Osteocyte (in vitro differentiated cells): ENCODE data around the gene SLC6A19. TPM values are rescaled to one million over a fixed set of nuclear protein-coding genes. Genes with fewer than 3 reads are reported as not detected.

Source experiments
- DNase-seq: peaks from one replicate; pipeline ENCODE4 v3.0.0; 2021; ENCODE audit warnings: mixed read lengths; ENCODE audit not compliant: unreplicated experiment; ENCODE audit errors: extremely low spot score
- H3K27ac Mint-ChIP-seq: one replicate; pipeline ENCODE4 v1.8.0; 2021; ENCODE audit warnings: mild to moderate bottlenecking, mixed read lengths; ENCODE audit not compliant: unreplicated experiment
- H3K27me3 Mint-ChIP-seq: one replicate; pipeline ENCODE4 v1.8.0; 2021; ENCODE audit warnings: mixed read lengths; ENCODE audit not compliant: unreplicated experiment
- H3K36me3 Mint-ChIP-seq: one replicate; pipeline ENCODE4 v1.8.0; 2021; ENCODE audit warnings: mixed read lengths; ENCODE audit not compliant: unreplicated experiment
- H3K4me1 Mint-ChIP-seq: one replicate; pipeline ENCODE4 v1.8.0; 2021; ENCODE audit warnings: mixed read lengths; ENCODE audit not compliant: unreplicated experiment
- H3K4me3 Mint-ChIP-seq: one replicate; pipeline ENCODE4 v1.8.0; 2021; ENCODE audit warnings: mild to moderate bottlenecking, moderate library complexity, mixed read lengths; ENCODE audit not compliant: unreplicated experiment
- H3K9me3 Mint-ChIP-seq: one replicate; pipeline ENCODE4 v1.8.0; 2021; ENCODE audit warnings: mixed read lengths; ENCODE audit not compliant: unreplicated experiment
- CTCF ChIP-seq: fragments of 200-600 bp; sonication (generic); IDR thresholded peaks from 2 replicates; pipeline ENCODE4 v1.5.0; 2021; ENCODE audit warnings: antibody characterized with exemption, mild to moderate bottlenecking, moderate library complexity
- total RNA-seq: library from RNA; stranded (reverse); gene quantifications from 2 replicates; pipeline ENCODE4 v1.2.1, GENCODE V29; 2021

Gene SLC6A19
- total RNA-seq, 1 donor from 2014 or later: not detected

- no peak for DNase-seq
- H3K9me3 Mint-ChIP-seq: no peaks in the 10 kb centered on the region
- H3K4me1 Mint-ChIP-seq: peaks cover 3% of the 10 kb centered on the region
- H3K36me3 Mint-ChIP-seq: no peaks in the 10 kb centered on the region
- no peak overlapping the region for H3K27ac Mint-ChIP-seq
- H3K4me3 Mint-ChIP-seq: no peak overlapping the region
- no peak for TF ChIP-seq CTCF
- H3K27me3 Mint-ChIP-seq: peaks cover 15% of the 10 kb centered on the region
These were observed 34.1 kb upstream of the SLC6A19 start for GRCh38 chr5:1167361-1167727.

GRCh38 chr5:1167728-1168709, 33.4 kb upstream of the SLC6A19 start:
- no peak for DNase-seq
- Mint-ChIP-seq H3K4me1 (peaks cover 3% of the 10 kb centered on the region), H3K9me3 (no peaks in the 10 kb centered on the region), H3K4me3 (no peak overlapping the region), H3K27ac (no peak overlapping the region), H3K36me3 (no peaks in the 10 kb centered on the region), H3K27me3 (peaks cover 15% of the 10 kb centered on the region)
- peak; percentile 72 for TF ChIP-seq CTCF

GRCh38 chr5:1168796-1169195, 32.6 kb upstream of the SLC6A19 start:
- no peak overlapping the region for H3K4me3 Mint-ChIP-seq
- no peaks in the 10 kb centered on the region for H3K9me3 Mint-ChIP-seq
- H3K27ac Mint-ChIP-seq: no peak overlapping the region
- H3K36me3 Mint-ChIP-seq: no peaks in the 10 kb centered on the region
- DNase-seq: no peak
- peaks cover 15% of the 10 kb centered on the region for H3K27me3 Mint-ChIP-seq
- TF ChIP-seq CTCF: no peak
- H3K4me1 Mint-ChIP-seq: peaks cover 3% of the 10 kb centered on the region

- H3K4me1 Mint-ChIP-seq: peaks cover 3% of the 10 kb centered on the region
- no peak overlapping the region for H3K4me3 Mint-ChIP-seq
- no peaks in the 10 kb centered on the region for H3K9me3 Mint-ChIP-seq
- TF ChIP-seq CTCF: no peak
- H3K27ac Mint-ChIP-seq: no peak overlapping the region
- H3K36me3 Mint-ChIP-seq: no peaks in the 10 kb centered on the region
- no peak for DNase-seq
- peaks cover 11% of the 10 kb centered on the region for H3K27me3 Mint-ChIP-seq
These were observed 31.9 kb upstream of the SLC6A19 start for GRCh38 chr5:1169211-1170115.
